PC-3 (cell line): ENCODE measurements around the gene SOX30. TPM values are rescaled to one million over a fixed set of nuclear protein-coding genes. Genes with fewer than 3 reads are reported as not detected.

ENCODE experiments used
- ATAC-seq: fragments of 200-7000 bp; cut with Tn5 transposase; 2 replicates; pipeline ENCODE4 v1.9.1; 2020; ENCODE audit warnings: mild to moderate bottlenecking, moderate library complexity
- BruUV-seq: library from RNA; stranded (reverse); fragments of 400-500 nt; replicated peaks from 2 replicates; lab custom pipeline; 2021; lab: Mats Ljungman, UMichigan
- CTCF ChIA-PET: fragments of 300-600 bp; sonication (Branson Sonifier 250); formaldehyde crosslinking; loops from one replicate; lab custom pipeline; 2022; ENCODE audit warnings: antibody characterized with exemption; lab: Charles Lee
- POLR2A ChIA-PET: fragments of 300-600 bp; sonication (Branson Sonifier 250); formaldehyde crosslinking; loops from one replicate; lab custom pipeline; 2022; ENCODE audit warnings: antibody characterized with exemption; ENCODE audit not compliant: unreplicated experiment; lab: Charles Lee
- DNase-seq: peaks from one replicate; pipeline ENCODE4 v3.0.0-alpha.2; 2015
- H2AFZ ChIP-seq: fragments of 300-600 bp; sonication (generic); 2 replicates; pipeline ENCODE4 v1.6.0; 2016; ENCODE audit warnings: antibody characterized with exemption, low read length
- H3F3A ChIP-seq: fragments of 300-600 bp; sonication (generic); one replicate; pipeline ENCODE4 v1.6.0; 2017; ENCODE audit warnings: antibody characterized with exemption, low read length, control low read depth, mild to moderate bottlenecking; ENCODE audit not compliant: unreplicated experiment
- H3K27ac ChIP-seq: fragments of 300-600 bp; sonication (generic); 2 replicates; pipeline ENCODE4 v1.5.1; 2016; ENCODE audit warnings: mild to moderate bottlenecking, low read length
- H3K27me3 ChIP-seq: fragments of 300-600 bp; sonication (generic); 2 replicates; pipeline ENCODE4 v1.6.1; 2016; ENCODE audit warnings: low read length, mixed read lengths
- H3K36me3 ChIP-seq: fragments of 300-600 bp; sonication (generic); 2 replicates; pipeline ENCODE4 v1.6.1; 2016; ENCODE audit warnings: low read depth, mixed run types, low read length, mixed read lengths
- H3K4me1 ChIP-seq: fragments of 300-600 bp; sonication (generic); 2 replicates; pipeline ENCODE4 v1.5.1; 2016; ENCODE audit warnings: low read length; ENCODE audit not compliant: insufficient read depth
- H3K4me2 ChIP-seq: fragments of 300-600 bp; sonication (generic); 2 replicates; pipeline ENCODE4 v1.6.0; 2016; ENCODE audit warnings: low read length
- H3K4me3 ChIP-seq: fragments of 300-600 bp; sonication (generic); 2 replicates; pipeline ENCODE4 v1.5.1; 2016; ENCODE audit warnings: mild to moderate bottlenecking, low read length, mixed read lengths
- H3K79me2 ChIP-seq: fragments of 300-600 bp; sonication (generic); 2 replicates; pipeline ENCODE4 v1.6.1; 2017; ENCODE audit warnings: low read length, mixed read lengths
- H3K9ac ChIP-seq: fragments of 300-600 bp; sonication (generic); 2 replicates; pipeline ENCODE4 v1.6.0; 2016; ENCODE audit warnings: mild to moderate bottlenecking, low read length
- H3K9me2 ChIP-seq: fragments of 300-600 bp; sonication (generic); replicated peaks from 2 replicates; pipeline ENCODE4 v1.6.1; 2016; ENCODE audit warnings: mixed run types, low read length, mixed read lengths
- H3K9me3 ChIP-seq: fragments of 300-600 bp; sonication (generic); 2 replicates; pipeline ENCODE4 v1.6.1; 2016; ENCODE audit warnings: low read length, mixed read lengths
- H4K20me1 ChIP-seq: fragments of 300-600 bp; sonication (generic); 2 replicates; pipeline ENCODE4 v1.6.1; 2016; ENCODE audit warnings: low read length, mixed read lengths
- EZH2 ChIP-seq: fragments of 300-600 bp; sonication (generic); IDR thresholded peaks from one replicate; pipeline ENCODE4 v1.6.1; 2017; ENCODE audit warnings: antibody characterized with exemption, mild to moderate bottlenecking, low read length; ENCODE audit not compliant: unreplicated experiment
- EZH2phosphoT487 ChIP-seq: fragments of 300-600 bp; sonication (generic); IDR thresholded peaks from 2 replicates; pipeline ENCODE4 v1.6.1; 2018; ENCODE audit warnings: mild to moderate bottlenecking, antibody characterized with exemption, low read length, borderline replicate concordance
- intact Hi-C: fragments of 100-400 bp; cut with micrococcal nuclease; formaldehyde crosslinking; loops from 2 replicates; pipeline ENCODE4 v1.9.0; 2023
- total RNA-seq: library from RNA; depleted of rRNA; stranded (reverse); fragments of >200 nt; gene quantifications from 2 replicates; pipeline ENCODE4 v1.2.3, GENCODE V29; 2014
- TF ChIP-seq, protein P1 (sequence below): fragments of 300-600 bp; sonication (generic); conservative IDR thresholded peaks from 2 replicates; pipeline ENCODE4 v1.5.1; 2017; ENCODE audit warnings: antibody characterized with exemption, low read depth, mild to moderate bottlenecking, low read length

Gene SOX30
- total RNA-seq, 1 experiment from 2014 or later, result 0.51 TPM

DNA sequence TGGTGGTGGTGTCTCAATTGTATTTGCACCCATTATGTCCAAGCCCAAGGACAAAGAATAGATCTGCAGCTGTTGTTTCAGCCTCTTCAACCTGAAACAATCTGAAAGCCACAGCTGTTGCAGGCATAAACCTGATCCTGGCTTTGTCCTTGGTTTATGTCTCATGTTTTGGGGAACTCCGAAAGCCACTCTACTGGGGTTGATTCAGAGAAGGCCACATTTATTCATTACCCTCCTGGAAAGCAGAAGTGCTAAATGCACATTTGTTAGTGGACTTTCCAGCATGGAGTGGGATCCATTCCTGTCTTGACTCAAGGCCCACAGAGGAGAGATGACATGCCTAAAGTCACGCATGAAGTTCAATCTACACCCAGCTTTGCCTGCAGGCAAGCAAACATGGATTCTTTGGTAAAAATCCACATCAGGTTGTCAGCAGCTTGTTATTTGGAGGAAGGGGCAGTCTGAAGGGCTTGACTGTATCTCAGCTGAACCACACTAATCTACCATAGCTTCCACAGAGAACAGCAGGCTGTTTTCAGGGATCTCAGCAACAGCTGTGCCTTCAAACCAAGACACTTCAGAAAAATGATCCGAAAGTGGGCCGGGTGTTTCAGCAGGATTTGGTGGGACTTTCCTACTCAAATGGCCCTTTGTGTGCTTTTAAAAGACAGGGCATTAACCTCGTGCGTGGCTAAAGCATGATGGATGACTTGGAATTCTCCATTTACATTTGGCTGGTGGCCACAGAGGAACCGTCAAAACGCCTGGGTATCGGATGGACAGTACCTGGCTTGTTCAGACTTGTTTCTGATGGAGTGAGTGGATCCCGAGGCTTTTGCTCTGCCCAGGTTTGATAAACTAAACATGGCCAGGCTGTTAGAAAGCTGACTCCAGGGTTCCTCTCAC is 40.4 kb downstream of the SOX30 start:
- Histone ChIP-seq H3K36me3 (no peaks in the 10 kb centered on the region), H3K9me2 (no peaks in the 10 kb centered on the region), H3K4me3 (no peak overlapping the region), H3K27me3 (no peaks in the 10 kb centered on the region), H3F3A (peaks cover 11% of the 10 kb centered on the region), H4K20me1 (no peaks in the 10 kb centered on the region), H3K4me2 (no peak overlapping the region), H3K79me2 (no peaks in the 10 kb centered on the region), H3K9me3 (no peaks in the 10 kb centered on the region), H3K4me1 (peaks cover 32% of the 10 kb centered on the region), H3K27ac (no peak overlapping the region), H3K9ac (no peak overlapping the region), H2AFZ (no peak overlapping the region)
- POLR2A ChIA-PET, result no interaction called here
- DNase-seq, result no peak
- TF ChIP-seq EZH2, result no peak
- TF ChIP-seq EZH2phosphoT487, result no peak
- TF ChIP-seq, protein P1, sequence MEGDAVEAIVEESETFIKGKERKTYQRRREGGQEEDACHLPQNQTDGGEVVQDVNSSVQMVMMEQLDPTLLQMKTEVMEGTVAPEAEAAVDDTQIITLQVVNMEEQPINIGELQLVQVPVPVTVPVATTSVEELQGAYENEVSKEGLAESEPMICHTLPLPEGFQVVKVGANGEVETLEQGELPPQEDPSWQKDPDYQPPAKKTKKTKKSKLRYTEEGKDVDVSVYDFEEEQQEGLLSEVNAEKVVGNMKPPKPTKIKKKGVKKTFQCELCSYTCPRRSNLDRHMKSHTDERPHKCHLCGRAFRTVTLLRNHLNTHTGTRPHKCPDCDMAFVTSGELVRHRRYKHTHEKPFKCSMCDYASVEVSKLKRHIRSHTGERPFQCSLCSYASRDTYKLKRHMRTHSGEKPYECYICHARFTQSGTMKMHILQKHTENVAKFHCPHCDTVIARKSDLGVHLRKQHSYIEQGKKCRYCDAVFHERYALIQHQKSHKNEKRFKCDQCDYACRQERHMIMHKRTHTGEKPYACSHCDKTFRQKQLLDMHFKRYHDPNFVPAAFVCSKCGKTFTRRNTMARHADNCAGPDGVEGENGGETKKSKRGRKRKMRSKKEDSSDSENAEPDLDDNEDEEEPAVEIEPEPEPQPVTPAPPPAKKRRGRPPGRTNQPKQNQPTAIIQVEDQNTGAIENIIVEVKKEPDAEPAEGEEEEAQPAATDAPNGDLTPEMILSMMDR, result no peak
- intact Hi-C loops, result no loop called here
- no TSS peak for BruUV-seq
- CTCF ChIA-PET, result no interaction called here
- ATAC-seq, result no peak

DNA sequence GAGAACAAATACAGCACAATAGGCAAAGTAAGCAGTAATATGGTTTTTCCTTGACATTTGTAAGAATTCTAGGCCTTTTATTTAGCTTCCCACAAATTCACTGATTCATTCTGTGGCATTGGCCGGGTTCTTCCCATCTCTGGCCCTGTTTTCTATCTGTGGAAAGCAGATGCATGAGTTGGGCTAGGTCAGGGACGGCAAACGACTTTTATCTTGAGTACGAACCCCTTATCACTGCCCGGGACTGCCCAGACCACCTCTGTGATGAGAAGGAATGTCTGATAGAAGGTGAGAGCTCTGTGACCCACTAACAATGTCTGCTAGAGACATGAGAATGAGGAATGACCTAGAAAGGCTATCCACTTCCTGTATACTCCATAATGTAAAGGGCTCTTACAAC is 41.2 kb downstream of the SOX30 start:
- H4K20me1 ChIP-seq, result no peaks in the 10 kb centered on the region
- no TSS peak for BruUV-seq
- no peaks in the 10 kb centered on the region for H3K79me2 ChIP-seq
- TF ChIP-seq, protein P1, result no peak
- TF ChIP-seq EZH2, result no peak
- no peak for TF ChIP-seq EZH2phosphoT487
- intact Hi-C loops, result no loop called here
- no peaks in the 10 kb centered on the region for H3K36me3 ChIP-seq
- H3F3A ChIP-seq, result peaks cover 19% of the 10 kb centered on the region
- H3K4me1 ChIP-seq, result peaks cover 40% of the 10 kb centered on the region
- CTCF ChIA-PET, result interaction anchor here (0.5 kb wide), 1 partner anchor 132 kb away, joined by 3 read pairs; no protein-coding TSS in a partner anchor
- no peak overlapping the region for H3K27ac ChIP-seq
- no peak for ATAC-seq
- no peak overlapping the region for H3K9ac ChIP-seq
- POLR2A ChIA-PET, result interaction anchor here (0.7 kb wide), 1 partner anchor 16 kb away, joined by 3 read pairs; no protein-coding TSS in a partner anchor
- no peak overlapping the region for H3K4me3 ChIP-seq
- no peak overlapping the region for H3K4me2 ChIP-seq
- H3K27me3 ChIP-seq, result no peaks in the 10 kb centered on the region
- H3K9me3 ChIP-seq, result no peaks in the 10 kb centered on the region
- no peak overlapping the region for H2AFZ ChIP-seq
- H3K9me2 ChIP-seq, result no peaks in the 10 kb centered on the region
- no peak for DNase-seq
